ENCODE results near the gene POLD1. TPM values are rescaled to one million over a fixed set of nuclear protein-coding genes. Genes with fewer than 3 reads are reported as not detected.

Gene POLD1
- total RNA-seq, 4 donors from 2014 or later, result 10.0 to 17.2 (median 11.7) TPM

GRCh38 chr19:50359328-50359818, 24.8 kb upstream of the POLD1 start:
- ATAC-seq (ENCODE audit: low FRiP score), result no peak
- DNase-seq (ENCODE audit: low spot score), result no peak
- no peak for TF ChIP-seq CTCF (IDR thresholded peaks at IDR 0.05)

GRCh38 chr19:50361290-50362029, 22.7 kb upstream of the POLD1 start:
- ATAC-seq (ENCODE audit: low FRiP score) (no peak), DNase-seq (ENCODE audit: low spot score) (no peak)
- no peak for TF ChIP-seq CTCF (IDR thresholded peaks at IDR 0.05)

GRCh38 chr19:50362030-50362412, 22.1 kb upstream of the POLD1 start:
- DNase-seq (ENCODE audit: low spot score) (no peak), ATAC-seq (ENCODE audit: low FRiP score) (no peak)
- TF ChIP-seq CTCF (IDR thresholded peaks at IDR 0.05), result no peak

GRCh38 chr19:50362656-50363424, 21.3 kb upstream of the POLD1 start:
- no peak for ATAC-seq (ENCODE audit: low FRiP score)
- TF ChIP-seq CTCF (IDR thresholded peaks at IDR 0.05), result no peak
- DNase-seq (ENCODE audit: low spot score), result no peak

- ATAC-seq (ENCODE audit: low FRiP score), result no peak
- DNase-seq (ENCODE audit: low spot score), result no peak
- no peak for TF ChIP-seq CTCF (IDR thresholded peaks at IDR 0.05)
Observed at GRCh38 chr19:50365434-50366306, 18.5 kb upstream of the POLD1 start, which contains the start of gene NAPSA. Gene NAPSA, minus strand, starts transcription at chr19:50365639. Its CDS starts 18 bp downstream, at chr19:50365621.

- DNase-seq (ENCODE audit: low spot score), result peak; percentile 91
- peak; percentile 87 for ATAC-seq (ENCODE audit: low FRiP score)
- TF ChIP-seq CTCF (IDR thresholded peaks at IDR 0.05), result peak in 1 of 3 donors; percentile 52
Observed at GRCh38 chr19:50368649-50369570, 15.2 kb upstream of the POLD1 start.

Measured in omental fat pad (tissue), 4 donors.